HCT116 (cell line): Measurements from ENCODE around the gene SCN3A.

Experiments
- CTCF ChIP-seq, 3 experiments: fragments of 200-600 bp in 1 of 3; sonication (generic) in 1 of 3; IDR thresholded peaks in 2 of 3; conservative IDR thresholded peaks in 1 of 3; 2 replicates each; pipeline ENCODE4 v1.5.1; 2012 to 2017; ENCODE audit warnings: low read depth in 2 of 3, low read length in 2 of 3, antibody characterized with exemption in 1 of 3, borderline replicate concordance in 1 of 3, control low read depth in 1 of 3, mild to moderate bottlenecking in 1 of 3, mixed read lengths in 1 of 3, mixed run types in 1 of 3, moderate library complexity in 1 of 3; ENCODE audit not compliant: insufficient read depth in 1 of 3
- ELF1 ChIP-seq: IDR thresholded peaks from 2 replicates; pipeline ENCODE4 v1.6.1; 2012; ENCODE audit warnings: low read depth, borderline replicate concordance
- JUND ChIP-seq: IDR thresholded peaks from 2 replicates; pipeline ENCODE4 v1.6.1; 2012
- MAX ChIP-seq: IDR thresholded peaks from 2 replicates; pipeline ENCODE4 v1.6.1; 2012
- POLR2A ChIP-seq: IDR thresholded peaks from 2 replicates; pipeline ENCODE4 v1.7.0; 2011; ENCODE audit warnings: borderline replicate concordance; ENCODE audit not compliant: insufficient read depth, insufficient read length; ENCODE audit errors: extremely low read depth
- TCF7L2 ChIP-seq: IDR thresholded peaks from 2 replicates; pipeline ENCODE4 v1.7.0; 2011; ENCODE audit warnings: borderline replicate concordance, inconsistent platforms; ENCODE audit not compliant: insufficient read depth, insufficient read length; ENCODE audit errors: extremely low read depth
- ZNF274 ChIP-seq: fragments of 200-500 bp; sonication (Bioruptor generic); IDR thresholded peaks from 2 replicates; pipeline ENCODE4 v1.6.1; 2014; ENCODE audit warnings: mild to moderate bottlenecking, low read depth, low read length, inconsistent platforms

- no peak for TF ChIP-seq CTCF (IDR thresholded peaks at IDR 0.05 in 2 of 3, conservative IDR thresholded peaks at IDR 0.05 in 1 of 3; ENCODE audit: borderline replicate concordance in 1 of 3, insufficient read depth in 1 of 3, low read depth in 2 of 3, low read length in 2 of 3)
- TF ChIP-seq ZNF274 = no peak
- no peak for TF ChIP-seq MAX
- no peak for TF ChIP-seq POLR2A
- TF ChIP-seq ELF1 = no peak
- no peak for TF ChIP-seq TCF7L2
- TF ChIP-seq JUND = no peak
Observed at GRCh38 chr2:165112133-165112573, 91.7 kb downstream of the SCN3A start.
